Fibroblast of peridontal ligament (primary cell): Measurements from ENCODE around the gene NR5A1.

ENCODE experiments used
- DNase-seq: peaks from one replicate; pipeline ENCODE4 v3.0.0-alpha.2; 2010; ENCODE audit errors: extremely low read depth

Gene NR5A1

GRCh38 chr9:124514125-124514524 lies 6.9 kb upstream of the NR5A1 start:
- no peak for DNase-seq

- DNase-seq, result no peak
Measured at GRCh38 chr9:124513376-124513994, 6.3 kb upstream of the NR5A1 start.

GRCh38 chr9:124512806-124513204 lies 5.6 kb upstream of the NR5A1 start:
- no peak for DNase-seq

- DNase-seq, result no peak
Measured at GRCh38 chr9:124511891-124512805, 4.9 kb upstream of the NR5A1 start.

GRCh38 chr9:124511426-124511840 lies 4.2 kb upstream of the NR5A1 start:
- DNase-seq, result no peak

GRCh38 chr9:124510650-124511425 lies 3.6 kb upstream of the NR5A1 start:
- no peak for DNase-seq

- no peak for DNase-seq
Measured at GRCh38 chr9:124507880-124508423, 753 bp upstream of the NR5A1 start.

- DNase-seq, result no peak
Measured at GRCh38 chr9:124506433-124506832, 766 bp downstream of the NR5A1 start.

GRCh38 chr9:124505901-124506346 lies 1.3 kb downstream of the NR5A1 start:
- DNase-seq, result no peak

GRCh38 chr9:124505006-124505900 lies 1.9 kb downstream of the NR5A1 start:
- no peak for DNase-seq

- no peak for DNase-seq
Measured at GRCh38 chr9:124504530-124505005, 2.6 kb downstream of the NR5A1 start.

- no peak for DNase-seq
Measured at GRCh38 chr9:124503713-124504529, 3.3 kb downstream of the NR5A1 start.

- DNase-seq, result no peak
Measured at GRCh38 chr9:124502711-124503702, 4.2 kb downstream of the NR5A1 start.

GRCh38 chr9:124501771-124502320 lies 5.4 kb downstream of the NR5A1 start:
- no peak for DNase-seq

GRCh38 chr9:124500796-124501611 lies 6.2 kb downstream of the NR5A1 start:
- DNase-seq, result no peak

GRCh38 chr9:124500028-124500795 lies 7.0 kb downstream of the NR5A1 start:
- DNase-seq, result no peak

- no peak for DNase-seq
Measured at GRCh38 chr9:124499216-124499615, 8.0 kb downstream of the NR5A1 start.
